Stimulated activated CD8-positive, alpha-beta memory T cell treated with anti-CD3 and anti-CD28 coated beads, Interleukin-2, amount 100 ng/mL, for 1 hour (primary cell): Measurements from ENCODE around the gene CCDC82.

Experiments used
- DNase-seq, 2 donors: peaks; one replicate each; pipeline ENCODE4 v3.0.0-alpha.2; 2020; ENCODE audit warnings: low read depth in 2 of 2

The CCDC82 gene

GRCh38 chr11:96329419-96329818 lies 60.3 kb downstream of the CCDC82 start:
- DNase-seq: no peak

GRCh38 chr11:96328395-96329010 lies 61.2 kb downstream of the CCDC82 start:
- DNase-seq: no peak

GRCh38 chr11:96326959-96327358 lies 62.8 kb downstream of the CCDC82 start:
- DNase-seq: no peak

- DNase-seq: no peak
These were observed 64.8 kb downstream of the CCDC82 start for GRCh38 chr11:96324912-96325311.

GRCh38 chr11:96323642-96323985 lies 66.1 kb downstream of the CCDC82 start:
- no peak for DNase-seq

- DNase-seq: no peak
These were observed 66.7 kb downstream of the CCDC82 start for GRCh38 chr11:96322775-96323641.

- no peak for DNase-seq
These were observed 68.6 kb downstream of the CCDC82 start for GRCh38 chr11:96321091-96321490.

- no peak for DNase-seq
These were observed 69.6 kb downstream of the CCDC82 start for GRCh38 chr11:96319898-96320656.

- no peak for DNase-seq
These were observed 70.9 kb downstream of the CCDC82 start for GRCh38 chr11:96318850-96319249.

- no peak for DNase-seq
These were observed 71.3 kb downstream of the CCDC82 start for GRCh38 chr11:96318399-96318798.

GRCh38 chr11:96317985-96318384 lies 71.7 kb downstream of the CCDC82 start:
- no peak for DNase-seq

- no peak for DNase-seq
These were observed 72.1 kb downstream of the CCDC82 start for GRCh38 chr11:96317571-96317970.

- DNase-seq: no peak
These were observed 72.8 kb downstream of the CCDC82 start for GRCh38 chr11:96316869-96317268.

GRCh38 chr11:96315476-96315875 lies 74.2 kb downstream of the CCDC82 start:
- no peak for DNase-seq

- DNase-seq: no peak
These were observed 75.2 kb downstream of the CCDC82 start for GRCh38 chr11:96314326-96315020.

- DNase-seq: no peak
These were observed 76.5 kb downstream of the CCDC82 start for GRCh38 chr11:96313163-96313562.

- no peak for DNase-seq
These were observed 78.6 kb downstream of the CCDC82 start for GRCh38 chr11:96311120-96311568.

GRCh38 chr11:96310236-96310635 lies 79.5 kb downstream of the CCDC82 start:
- no peak for DNase-seq

- no peak for DNase-seq
These were observed 80.1 kb downstream of the CCDC82 start for GRCh38 chr11:96309643-96310017.

GRCh38 chr11:96309016-96309642 lies 80.6 kb downstream of the CCDC82 start:
- DNase-seq: no peak

- DNase-seq: no peak
These were observed 82.0 kb downstream of the CCDC82 start for GRCh38 chr11:96307776-96308140.
